B cell (primary cell): ENCODE measurements around the gene JAM2.

Experiments used
- EZH2 ChIP-seq: IDR thresholded peaks from 2 replicates; pipeline ENCODE4 v1.6.1; 2012; ENCODE audit warnings: borderline replicate concordance, low read depth, mild to moderate bottlenecking, moderate library complexity, low read length; ENCODE audit not compliant: insufficient read depth, poor library complexity, severe bottlenecking
- TF ChIP-seq, protein P1 (sequence below): fragments of 200-600 bp; IDR thresholded peaks from one replicate; pipeline ENCODE4 v1.8.0; 2022; ENCODE audit warnings: antibody characterized with exemption, mild to moderate bottlenecking

DNA sequence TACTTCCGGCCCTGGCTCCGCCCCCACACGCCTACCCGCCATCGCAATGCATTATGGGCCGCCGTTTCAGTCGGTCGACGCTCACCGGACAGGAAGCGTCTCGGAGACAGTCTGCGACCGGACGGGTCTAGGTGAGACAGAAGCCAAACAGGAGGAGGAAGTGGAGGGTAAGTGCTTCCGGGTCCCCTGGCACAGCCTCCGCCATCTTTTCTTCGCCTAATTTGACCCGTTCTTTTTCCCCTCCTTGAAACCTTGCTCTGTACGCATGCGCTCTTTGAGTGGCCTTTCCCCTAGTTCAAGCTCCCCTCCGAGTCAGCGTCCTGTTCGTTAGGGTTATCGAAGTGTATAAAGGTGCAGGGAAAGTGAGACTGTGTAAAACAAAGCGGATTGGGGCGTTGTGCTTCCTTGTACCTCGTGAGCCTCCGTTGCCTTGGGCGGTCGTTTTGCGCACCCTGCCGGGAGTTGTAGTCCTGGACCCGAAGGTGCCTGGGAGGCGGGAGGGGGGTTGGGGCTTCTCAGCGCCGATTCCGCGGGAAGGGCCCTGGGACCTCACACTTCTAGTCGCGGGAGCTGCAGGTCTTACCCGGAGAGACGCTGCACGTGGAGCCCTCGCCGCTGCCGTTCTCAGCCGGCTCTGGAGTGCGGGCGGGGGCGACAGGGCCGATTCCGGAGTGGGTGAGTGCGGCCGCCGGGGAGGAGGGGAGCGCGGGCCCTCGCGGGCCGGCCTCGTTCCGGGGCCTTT lies 96.0 kb downstream of the JAM2 start, which contains the start of the genes ATP5PF and GABPA:
- TF ChIP-seq, protein P1, sequence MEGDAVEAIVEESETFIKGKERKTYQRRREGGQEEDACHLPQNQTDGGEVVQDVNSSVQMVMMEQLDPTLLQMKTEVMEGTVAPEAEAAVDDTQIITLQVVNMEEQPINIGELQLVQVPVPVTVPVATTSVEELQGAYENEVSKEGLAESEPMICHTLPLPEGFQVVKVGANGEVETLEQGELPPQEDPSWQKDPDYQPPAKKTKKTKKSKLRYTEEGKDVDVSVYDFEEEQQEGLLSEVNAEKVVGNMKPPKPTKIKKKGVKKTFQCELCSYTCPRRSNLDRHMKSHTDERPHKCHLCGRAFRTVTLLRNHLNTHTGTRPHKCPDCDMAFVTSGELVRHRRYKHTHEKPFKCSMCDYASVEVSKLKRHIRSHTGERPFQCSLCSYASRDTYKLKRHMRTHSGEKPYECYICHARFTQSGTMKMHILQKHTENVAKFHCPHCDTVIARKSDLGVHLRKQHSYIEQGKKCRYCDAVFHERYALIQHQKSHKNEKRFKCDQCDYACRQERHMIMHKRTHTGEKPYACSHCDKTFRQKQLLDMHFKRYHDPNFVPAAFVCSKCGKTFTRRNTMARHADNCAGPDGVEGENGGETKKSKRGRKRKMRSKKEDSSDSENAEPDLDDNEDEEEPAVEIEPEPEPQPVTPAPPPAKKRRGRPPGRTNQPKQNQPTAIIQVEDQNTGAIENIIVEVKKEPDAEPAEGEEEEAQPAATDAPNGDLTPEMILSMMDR: no peak
- TF ChIP-seq EZH2: no peak
